ENCODE data around the gene INSC.

Gene INSC

DNA sequence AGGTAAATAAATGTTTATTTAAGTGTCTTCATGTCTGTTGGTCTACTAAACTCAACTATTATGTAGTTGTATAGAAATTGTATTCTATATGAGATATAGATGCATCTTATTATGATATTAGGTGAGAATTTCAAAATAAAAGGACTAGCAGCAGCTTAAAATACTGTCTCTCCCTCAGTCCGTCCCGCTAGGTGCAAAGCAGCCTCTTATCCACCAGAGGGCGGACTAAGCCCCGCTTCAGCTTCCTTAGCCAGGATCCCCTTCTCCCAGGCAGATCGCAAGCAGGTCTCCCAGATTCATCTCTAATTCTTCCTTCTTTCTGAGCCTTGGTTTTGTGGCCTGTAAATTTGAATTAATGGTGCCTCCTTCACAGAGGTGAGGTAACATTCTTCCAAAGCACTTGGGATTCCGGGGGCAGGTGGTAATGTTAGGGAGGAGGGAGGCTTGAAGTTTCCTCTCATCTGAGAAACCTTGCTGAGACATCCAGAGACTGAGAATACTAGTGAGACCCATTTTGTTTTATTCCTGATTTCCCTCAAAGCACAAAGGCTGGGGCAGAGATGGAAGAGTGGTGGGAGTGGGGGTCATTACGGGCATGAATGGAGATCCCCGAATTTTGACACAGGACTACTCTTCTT lies 13.5 kb upstream of the INSC start:
- peak; percentile 43 to 55 for DNase-seq
- ATAC-seq: peak; percentile 83

GRCh38 chr11:15104166-15104565 lies 10.6 kb upstream of the INSC start:
- Mint-ChIP-seq H3K9me3 (no peaks in the 10 kb centered on the region), H3K4me1 (no peaks in the 10 kb centered on the region), H3K27me3 (peaks cover 8% of the 10 kb centered on the region), H3K27ac (no peak overlapping the region), H3K4me3 (no peak overlapping the region)
- DNase-seq (no peak), ATAC-seq (no peak)

More for the DNA sequence above, 13.5 kb upstream of the INSC start:
- no peak overlapping the region for H3K27ac Mint-ChIP-seq
- H3K4me1 Mint-ChIP-seq: no peaks in the 10 kb centered on the region
- H3K9me3 Mint-ChIP-seq: no peaks in the 10 kb centered on the region
- H3K27me3 Mint-ChIP-seq: peaks cover 33% of the 10 kb centered on the region
- no peak overlapping the region for H3K4me3 Mint-ChIP-seq

GRCh38 chr11:15106201-15106965 lies 8.3 kb upstream of the INSC start:
- H3K4me3 Mint-ChIP-seq: no peak overlapping the region
- no peak for ATAC-seq
- no peaks in the 10 kb centered on the region for H3K4me1 Mint-ChIP-seq
- no peaks in the 10 kb centered on the region for H3K9me3 Mint-ChIP-seq
- H3K27ac Mint-ChIP-seq: peak overlapping the region in 1 of 2 donors; percentile 34
- H3K27me3 Mint-ChIP-seq: no peaks in the 10 kb centered on the region
- no peak for DNase-seq

GRCh38 chr11:15107730-15108515 lies 6.8 kb upstream of the INSC start:
- DNase-seq (no peak), ATAC-seq (no peak)
- Mint-ChIP-seq H3K27me3 (no peaks in the 10 kb centered on the region), H3K9me3 (no peaks in the 10 kb centered on the region), H3K27ac (peak overlapping the region in 1 of 2 donors; percentile 28), H3K4me1 (no peaks in the 10 kb centered on the region), H3K4me3 (no peak overlapping the region)

DNA sequence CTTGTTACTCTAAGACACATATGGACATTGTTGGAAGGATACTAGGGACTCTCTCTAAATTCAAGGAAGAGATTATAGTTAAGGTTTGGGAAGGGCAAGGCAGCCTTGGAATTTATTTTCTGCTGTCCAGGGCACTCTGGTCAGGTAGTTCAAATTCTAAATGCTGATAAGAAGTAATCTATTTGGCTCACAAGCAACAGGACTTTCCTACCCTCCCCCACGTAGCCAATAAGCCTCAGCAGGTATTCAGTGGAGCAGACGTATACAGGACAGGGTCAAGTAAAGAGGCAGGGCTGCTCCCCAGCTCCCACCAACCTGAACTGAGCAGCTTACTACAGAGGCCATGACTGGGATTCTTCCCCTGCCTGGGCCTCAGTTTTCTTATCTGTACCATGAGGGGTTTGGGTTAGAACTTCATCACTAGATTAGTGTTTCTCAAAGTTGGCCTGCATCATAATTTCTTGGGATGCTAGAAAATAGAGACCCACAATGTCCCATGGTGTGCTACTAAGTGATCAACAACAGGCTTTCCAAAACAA lies 6.1 kb upstream of the INSC start:
- H3K4me1 Mint-ChIP-seq: peaks cover 5% of the 10 kb centered on the region
- H3K4me3 Mint-ChIP-seq: no peak overlapping the region
- H3K9me3 Mint-ChIP-seq: no peaks in the 10 kb centered on the region
- peak overlapping the region in 1 of 2 donors; percentile 28 for H3K27ac Mint-ChIP-seq
- no peak for DNase-seq
- ATAC-seq: no peak
- peaks cover 5% of the 10 kb centered on the region for H3K27me3 Mint-ChIP-seq

GRCh38 chr11:15109602-15110001 lies 5.1 kb upstream of the INSC start:
- no peaks in the 10 kb centered on the region for H3K9me3 Mint-ChIP-seq
- H3K27ac Mint-ChIP-seq: no peak overlapping the region
- H3K4me3 Mint-ChIP-seq: no peak overlapping the region
- peaks cover 8% of the 10 kb centered on the region for H3K4me1 Mint-ChIP-seq
- H3K27me3 Mint-ChIP-seq: peaks cover 15% of the 10 kb centered on the region
- no peak for DNase-seq
- no peak for ATAC-seq

- Mint-ChIP-seq H3K27me3 (peaks cover 28% of the 10 kb centered on the region), H3K4me3 (no peak overlapping the region), H3K27ac (no peak overlapping the region), H3K4me1 (peaks cover 15% of the 10 kb centered on the region), H3K9me3 (no peaks in the 10 kb centered on the region)
- ATAC-seq (no peak), DNase-seq (no peak)
Observed at GRCh38 chr11:15111215-15111614, 3.5 kb upstream of the INSC start.

- ATAC-seq: no peak
- Mint-ChIP-seq H3K27ac (no peak overlapping the region), H3K9me3 (no peaks in the 10 kb centered on the region), H3K27me3 (peaks cover 37% of the 10 kb centered on the region), H3K4me3 (no peak overlapping the region), H3K4me1 (peaks cover 15% of the 10 kb centered on the region)
- DNase-seq: no peak
Observed at GRCh38 chr11:15112131-15112541, 2.6 kb upstream of the INSC start.

DNA sequence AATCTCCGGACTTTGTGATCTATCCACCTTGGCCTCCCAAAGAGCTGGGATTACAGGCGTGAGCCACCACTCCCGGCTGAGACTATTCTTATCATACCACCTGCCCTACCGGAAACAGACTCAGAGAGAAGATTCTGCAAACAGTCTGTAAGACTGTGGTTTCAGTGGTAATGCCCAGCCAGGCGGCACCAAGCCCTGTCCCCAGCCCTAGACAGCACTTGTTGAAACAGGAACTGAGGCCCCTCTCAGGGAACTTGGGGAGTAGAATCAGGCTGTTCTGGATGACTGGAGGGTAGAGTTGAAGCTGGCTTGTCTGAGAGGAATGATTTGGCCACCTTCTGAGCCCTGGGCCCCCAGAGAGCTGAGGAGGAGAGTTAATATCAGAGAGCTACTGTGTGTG lies 1.3 kb upstream of the INSC start:
- Mint-ChIP-seq H3K4me1 (peaks cover 21% of the 10 kb centered on the region), H3K9me3 (no peaks in the 10 kb centered on the region), H3K4me3 (peak overlapping the region; percentile 39 to 46), H3K27me3 (peaks cover 47% of the 10 kb centered on the region), H3K27ac (peak overlapping the region; percentile 28 to 89)
- peak; percentile 78 for ATAC-seq
- DNase-seq: peak in 1 of 2 donors; percentile 39

DNA sequence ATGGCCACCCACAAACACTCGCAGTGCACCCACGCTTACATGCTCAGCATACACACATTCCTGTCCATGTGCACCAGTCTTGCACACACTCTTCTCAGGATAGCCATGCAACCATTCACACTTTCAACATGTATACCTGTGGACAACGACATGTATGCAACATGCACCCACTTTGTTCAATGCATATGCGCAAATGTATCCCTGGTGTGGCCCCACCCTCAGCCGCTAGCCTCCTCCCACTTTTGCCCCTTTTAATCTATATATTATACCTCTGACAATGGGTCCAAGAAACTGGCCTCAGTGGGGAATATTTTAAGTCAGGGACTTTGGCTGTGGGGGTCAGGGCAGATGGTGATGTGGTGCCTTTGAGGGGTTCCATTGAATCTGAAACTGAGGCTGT lies 963 bp downstream of the INSC start:
- no peak for DNase-seq
- peaks cover 54% of the 10 kb centered on the region for H3K27me3 Mint-ChIP-seq

GRCh38 chr11:15117751-15118150 lies 3.0 kb downstream of the INSC start:
- ATAC-seq: no peak
- no peak overlapping the region for H3K4me3 Mint-ChIP-seq
- peaks cover 65% of the 10 kb centered on the region for H3K27me3 Mint-ChIP-seq
- no peak for DNase-seq
- H3K27ac Mint-ChIP-seq: peak overlapping the region in 1 of 2 donors; percentile 37
- H3K9me3 Mint-ChIP-seq: no peaks in the 10 kb centered on the region
- peaks cover 33% of the 10 kb centered on the region for H3K4me1 Mint-ChIP-seq

More for the DNA sequence above, 963 bp downstream of the INSC start:
- Mint-ChIP-seq H3K9me3 (no peaks in the 10 kb centered on the region), H3K4me1 (peaks cover 33% of the 10 kb centered on the region), H3K27ac (no peak overlapping the region), H3K4me3 (no peak overlapping the region)
- ATAC-seq: no peak

DNA sequence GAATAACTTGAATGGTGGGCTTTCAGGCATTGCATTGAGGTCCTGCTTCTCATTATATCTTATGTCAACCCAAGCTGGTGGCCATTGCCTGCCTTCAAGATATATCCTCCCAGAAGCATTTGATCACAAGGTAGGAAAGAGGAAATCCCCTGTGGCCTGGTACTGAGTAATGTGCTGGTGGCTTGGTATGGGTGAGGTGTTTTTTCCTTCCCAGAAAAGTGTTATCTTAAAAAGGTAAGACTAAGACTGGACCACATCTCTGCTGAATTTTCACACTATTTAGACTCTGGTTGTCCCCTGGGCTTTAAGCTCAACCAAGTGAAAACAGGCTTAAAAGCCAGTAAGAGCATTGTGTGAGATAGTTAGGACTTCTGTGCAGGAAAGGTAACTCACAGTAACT lies 3.7 kb downstream of the INSC start:
- Mint-ChIP-seq H3K4me3 (no peak overlapping the region), H3K9me3 (no peaks in the 10 kb centered on the region), H3K27me3 (peaks cover 68% of the 10 kb centered on the region), H3K27ac (peak overlapping the region in 1 of 2 donors; percentile 48), H3K4me1 (peaks cover 30% of the 10 kb centered on the region)
- DNase-seq (peak; percentile 26 to 60), ATAC-seq (peak; percentile 94)

DNA sequence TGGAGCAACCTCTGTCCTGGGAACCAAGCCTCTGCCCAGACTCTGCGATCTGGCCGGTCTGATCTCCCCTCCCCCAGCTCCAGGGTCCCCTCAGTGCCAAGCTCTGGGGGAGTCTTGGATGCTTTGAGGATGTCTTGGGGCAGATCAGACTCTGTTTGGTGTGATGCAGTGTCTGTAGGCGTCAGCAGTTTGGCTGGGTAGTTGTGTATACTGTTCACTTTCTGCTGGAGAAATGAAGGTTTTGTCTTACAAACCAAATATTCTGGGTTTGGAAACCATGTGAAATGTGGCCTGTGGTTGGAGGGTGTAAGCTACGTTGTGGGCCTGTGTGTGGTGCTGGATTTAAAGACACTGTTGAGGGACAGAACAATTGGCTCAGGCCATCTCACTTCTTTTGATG lies 4.6 kb downstream of the INSC start:
- ATAC-seq: peak; percentile 19
- H3K27me3 Mint-ChIP-seq: peaks cover 59% of the 10 kb centered on the region
- H3K4me1 Mint-ChIP-seq: peaks cover 25% of the 10 kb centered on the region
- H3K9me3 Mint-ChIP-seq: no peaks in the 10 kb centered on the region
- H3K4me3 Mint-ChIP-seq: no peak overlapping the region
- H3K27ac Mint-ChIP-seq: peak overlapping the region in 1 of 2 donors; percentile 64
- no peak for DNase-seq

DNA sequence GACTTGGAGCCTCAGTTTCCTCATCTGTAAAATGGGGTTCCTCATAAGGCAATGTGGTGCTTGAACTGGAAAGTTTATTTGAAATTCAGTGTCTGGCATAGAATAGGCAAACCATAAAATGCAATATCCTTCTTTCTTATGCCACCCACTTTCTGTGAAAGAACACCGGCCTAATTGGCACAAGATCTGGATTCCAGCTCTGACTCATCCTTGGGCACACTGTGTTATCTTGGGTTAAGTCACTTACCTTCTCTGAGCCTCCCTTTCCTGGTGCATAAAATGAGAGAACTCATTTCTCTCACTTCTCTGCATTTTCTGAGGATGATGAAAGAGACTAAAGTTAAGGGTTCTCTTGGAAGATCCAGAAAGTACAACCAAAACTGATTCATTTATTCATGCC lies 5.1 kb downstream of the INSC start:
- peaks cover 54% of the 10 kb centered on the region for H3K27me3 Mint-ChIP-seq

GRCh38 chr11:15123849-15124248 lies 9.1 kb downstream of the INSC start:
- DNase-seq (no peak), ATAC-seq (no peak)
- Mint-ChIP-seq H3K27ac (no peak overlapping the region), H3K9me3 (no peaks in the 10 kb centered on the region), H3K4me3 (no peak overlapping the region), H3K4me1 (peaks cover 8% of the 10 kb centered on the region), H3K27me3 (peaks cover 32% of the 10 kb centered on the region)

More for the DNA sequence above, 5.1 kb downstream of the INSC start:
- DNase-seq (no peak), ATAC-seq (peak; percentile 27)
- Mint-ChIP-seq H3K9me3 (no peaks in the 10 kb centered on the region), H3K4me3 (no peak overlapping the region), H3K27ac (peak overlapping the region in 1 of 2 donors; percentile 57), H3K4me1 (peaks cover 23% of the 10 kb centered on the region)
